HEK293 (cell line): ENCODE data around the gene MMUT.

ENCODE experiments used
- CTCF ChIA-PET: fragments of 350-600 bp; formaldehyde crosslinking; extraction: SDS; loops from one replicate; lab custom pipeline; 2021; ENCODE audit warnings: antibody characterized with exemption; lab: Yijun Ruan, JAX
- POLR2A ChIA-PET: fragments of 300-600 bp; formaldehyde crosslinking; extraction: SDS; loops from one replicate; lab custom pipeline; 2020; ENCODE audit warnings: antibody characterized with exemption, inconsistent platforms; lab: Yijun Ruan, JAX
- H3K27ac ChIP-seq: fragments of 200-500 bp; sonication (Bioruptor generic); 2 replicates; pipeline ENCODE4 v1.5.1; 2014; ENCODE audit warnings: low read depth, low read length, control low read depth, inconsistent platforms; ENCODE audit errors: extremely low read depth
- H3K36me3 ChIP-seq, 2 experiments: fragments of 200-500 bp in 1 of 2; sonication (Bioruptor generic) in 1 of 2; 1 replicate in 1 of 2; 2 replicates in 1 of 2; pipeline ENCODE4 v1.5.1; 2014 to 2017; ENCODE audit warnings: inconsistent platforms in 2 of 2, low read length in 2 of 2; ENCODE audit not compliant: control insufficient read depth in 2 of 2, insufficient read depth in 1 of 2
- H3K4me1 ChIP-seq: fragments of 200-500 bp; sonication (Bioruptor generic); 2 replicates; pipeline ENCODE4 v1.5.1; 2014; ENCODE audit warnings: mild to moderate bottlenecking, low read length, inconsistent platforms; ENCODE audit not compliant: control insufficient read depth, insufficient read depth
- H3K4me3 ChIP-seq: 2 replicates; pipeline ENCODE4 v1.5.1; 2011; ENCODE audit warnings: low read depth, mild to moderate bottlenecking, control low read depth, low read length, moderate library complexity
- H3K9me3 ChIP-seq: fragments of 200-500 bp; sonication (Bioruptor generic); 2 replicates; pipeline ENCODE4 v1.5.1; 2014; ENCODE audit warnings: low read depth, low read length, inconsistent platforms; ENCODE audit not compliant: control insufficient read depth, insufficient read depth
- OSR2 ChIP-seq: fragments of 450-650 bp; formaldehyde crosslinking; IDR thresholded peaks from 2 replicates; pipeline ENCODE4 v1.5.1; 2016; ENCODE audit warnings: missing biosample characterization, missing genetic modification characterization
- SCRT1 ChIP-seq: fragments of 450-650 bp; formaldehyde crosslinking; IDR thresholded peaks from 2 replicates; pipeline ENCODE4 v1.5.1; 2016; ENCODE audit warnings: missing biosample characterization, missing genetic modification characterization, borderline replicate concordance
- ZBTB17 ChIP-seq: fragments of 450-650 bp; formaldehyde crosslinking; IDR thresholded peaks from 2 replicates; pipeline ENCODE4 v1.5.1; 2016; ENCODE audit warnings: missing biosample characterization, missing genetic modification characterization
- ZBTB48 ChIP-seq: fragments of 450-650 bp; formaldehyde crosslinking; IDR thresholded peaks from 2 replicates; pipeline ENCODE4 v1.5.1; 2016; ENCODE audit warnings: missing biosample characterization, missing genetic modification characterization
- ZEB2 ChIP-seq: fragments of 450-650 bp; formaldehyde crosslinking; IDR thresholded peaks from 2 replicates; pipeline ENCODE4 v1.5.1; 2016; ENCODE audit warnings: missing biosample characterization, missing genetic modification characterization
- ZNF10 ChIP-seq: fragments of 450-650 bp; formaldehyde crosslinking; IDR thresholded peaks from 2 replicates; pipeline ENCODE4 v1.5.1; 2017; ENCODE audit warnings: missing biosample characterization, missing genetic modification characterization
- ZNF114 ChIP-seq: fragments of 450-650 bp; formaldehyde crosslinking; IDR thresholded peaks from 2 replicates; pipeline ENCODE4 v1.5.0; 2017; ENCODE audit warnings: missing biosample characterization, missing genetic modification characterization
- ZNF121 ChIP-seq: fragments of 450-650 bp; formaldehyde crosslinking; IDR thresholded peaks from 2 replicates; pipeline ENCODE4 v1.5.1; 2016; ENCODE audit warnings: missing biosample characterization, missing genetic modification characterization
- ZNF133 ChIP-seq: fragments of 450-650 bp; formaldehyde crosslinking; IDR thresholded peaks from 2 replicates; pipeline ENCODE4 v1.5.1; 2016; ENCODE audit warnings: missing biosample characterization, missing genetic modification characterization
- ZNF140 ChIP-seq: fragments of 450-650 bp; formaldehyde crosslinking; IDR thresholded peaks from 2 replicates; pipeline ENCODE4 v1.5.1; 2016; ENCODE audit warnings: missing biosample characterization, missing genetic modification characterization
- ZNF23 ChIP-seq: fragments of 450-650 bp; formaldehyde crosslinking; IDR thresholded peaks from 2 replicates; pipeline ENCODE4 v1.5.1; 2016; ENCODE audit warnings: missing biosample characterization, missing genetic modification characterization, borderline replicate concordance
- ZNF248 ChIP-seq: fragments of 450-650 bp; formaldehyde crosslinking; IDR thresholded peaks from 2 replicates; pipeline ENCODE4 v1.5.1; 2017; ENCODE audit warnings: missing biosample characterization, missing genetic modification characterization
- ZNF404 ChIP-seq: fragments of 450-650 bp; formaldehyde crosslinking; IDR thresholded peaks from 2 replicates; pipeline ENCODE4 v1.5.1; 2017; ENCODE audit warnings: missing biosample characterization, missing genetic modification characterization
- ZNF416 ChIP-seq: fragments of 450-650 bp; formaldehyde crosslinking; IDR thresholded peaks from 2 replicates; pipeline ENCODE4 v1.5.1; 2016; ENCODE audit warnings: missing biosample characterization, missing genetic modification characterization
- ZNF426 ChIP-seq: fragments of 450-650 bp; formaldehyde crosslinking; IDR thresholded peaks from 2 replicates; pipeline ENCODE4 v1.5.1; 2017; ENCODE audit warnings: missing biosample characterization, missing genetic modification characterization, mild to moderate bottlenecking, inconsistent platforms, moderate library complexity
- ZNF558 ChIP-seq: fragments of 450-650 bp; formaldehyde crosslinking; IDR thresholded peaks from 2 replicates; pipeline ENCODE4 v1.5.1; 2016; ENCODE audit warnings: missing biosample characterization, missing genetic modification characterization
- ZNF623 ChIP-seq: fragments of 450-650 bp; formaldehyde crosslinking; IDR thresholded peaks from 2 replicates; pipeline ENCODE4 v1.5.1; 2016; ENCODE audit warnings: missing biosample characterization, missing genetic modification characterization
- ZNF624 ChIP-seq: fragments of 450-650 bp; formaldehyde crosslinking; IDR thresholded peaks from 2 replicates; pipeline ENCODE4 v1.5.1; 2017; ENCODE audit warnings: missing biosample characterization, missing genetic modification characterization
- ZNF660 ChIP-seq: fragments of 450-650 bp; IDR thresholded peaks from 2 replicates; pipeline ENCODE4 v1.5.1; 2018; ENCODE audit warnings: missing biosample characterization, mild to moderate bottlenecking, missing genetic modification characterization
- ZNF777 ChIP-seq: fragments of 450-650 bp; formaldehyde crosslinking; IDR thresholded peaks from 2 replicates; pipeline ENCODE4 v1.5.1; 2017; ENCODE audit warnings: missing biosample characterization, missing genetic modification characterization, borderline replicate concordance
- TF ChIP-seq, protein P1 (sequence below): fragments of 450-650 bp; formaldehyde crosslinking; IDR thresholded peaks from 2 replicates; pipeline ENCODE4 v1.5.1; 2016; ENCODE audit warnings: missing biosample characterization, missing genetic modification characterization
- TF ChIP-seq, protein P2 (sequence below): fragments of 450-650 bp; formaldehyde crosslinking; IDR thresholded peaks from 2 replicates; pipeline ENCODE4 v1.5.1; 2016; ENCODE audit warnings: missing biosample characterization, missing genetic modification characterization, low read depth
- TF ChIP-seq, protein P3 (sequence below): fragments of 450-650 bp; formaldehyde crosslinking; IDR thresholded peaks from 2 replicates; pipeline ENCODE4 v1.5.1; 2016; ENCODE audit warnings: missing biosample characterization, missing genetic modification characterization
- TF ChIP-seq, protein P4 (sequence below): fragments of 450-650 bp; formaldehyde crosslinking; IDR thresholded peaks from 2 replicates; pipeline ENCODE4 v1.5.0; 2017; ENCODE audit warnings: missing biosample characterization, missing genetic modification characterization, borderline replicate concordance

Gene MMUT

DNA sequence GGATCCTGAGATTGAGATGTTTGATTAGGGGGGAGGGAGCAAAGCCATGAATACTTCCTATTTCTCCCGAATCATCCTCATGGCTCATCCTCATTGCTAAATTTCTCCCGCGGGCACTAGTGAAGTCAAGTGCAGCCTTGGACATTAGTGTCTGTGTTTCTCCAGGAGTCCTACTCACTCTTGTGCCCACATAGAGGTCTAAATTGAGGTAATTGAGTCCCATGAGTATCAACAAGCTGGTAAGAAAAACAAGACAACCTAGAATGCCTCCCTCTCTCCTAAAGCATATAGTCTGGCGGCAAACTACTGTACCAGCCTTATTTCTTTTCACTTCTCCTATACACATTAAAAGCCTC lies 537 bp upstream of the MMUT start:
- Histone ChIP-seq H3K9me3 (no peaks in the 10 kb centered on the region), H3K27ac (peak overlapping the region; percentile 72), H3K4me3 (peak overlapping the region; percentile 86), H3K36me3 (peaks cover 5 to 10% of the 10 kb centered on the region in 2 experiments; a peak in 2 of 3 replicates), H3K4me1 (no peaks in the 10 kb centered on the region)
- TF ChIP-seq ZNF777 (tag by site-specific recombination), result no peak
- no peak for TF ChIP-seq OSR2 (tag by site-specific recombination)
- TF ChIP-seq ZNF23 (tag by site-specific recombination), result no peak
- TF ChIP-seq SCRT1 (tag by site-specific recombination), result no peak
- no peak for TF ChIP-seq ZNF248 (tag by site-specific recombination)
- TF ChIP-seq, protein P1, sequence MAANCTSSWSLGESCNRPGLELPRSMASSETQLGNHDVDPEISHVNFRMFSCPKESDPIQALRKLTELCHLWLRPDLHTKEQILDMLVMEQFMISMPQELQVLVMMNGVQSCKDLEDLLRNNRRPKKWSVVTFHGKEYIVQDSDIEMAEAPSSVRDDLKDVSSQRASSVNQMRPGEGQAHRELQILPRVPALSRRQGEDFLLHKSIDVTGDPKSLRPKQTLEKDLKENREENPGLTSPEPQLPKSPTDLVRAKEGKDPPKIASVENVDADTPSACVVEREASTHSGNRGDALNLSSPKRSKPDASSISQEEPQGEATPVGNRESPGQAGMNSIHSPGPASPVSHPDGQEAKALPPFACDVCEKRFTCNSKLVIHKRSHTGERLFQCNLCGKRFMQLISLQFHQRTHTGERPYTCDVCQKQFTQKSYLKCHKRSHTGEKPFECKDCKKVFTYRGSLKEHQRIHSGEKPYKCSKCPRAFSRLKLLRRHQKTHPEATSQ (tag by site-specific recombination), result no peak
- TF ChIP-seq ZNF10 (tag by site-specific recombination), result no peak
- TF ChIP-seq ZNF426 (tag by site-specific recombination), result no peak
- TF ChIP-seq ZNF660, result no peak
- TF ChIP-seq, protein P2, sequence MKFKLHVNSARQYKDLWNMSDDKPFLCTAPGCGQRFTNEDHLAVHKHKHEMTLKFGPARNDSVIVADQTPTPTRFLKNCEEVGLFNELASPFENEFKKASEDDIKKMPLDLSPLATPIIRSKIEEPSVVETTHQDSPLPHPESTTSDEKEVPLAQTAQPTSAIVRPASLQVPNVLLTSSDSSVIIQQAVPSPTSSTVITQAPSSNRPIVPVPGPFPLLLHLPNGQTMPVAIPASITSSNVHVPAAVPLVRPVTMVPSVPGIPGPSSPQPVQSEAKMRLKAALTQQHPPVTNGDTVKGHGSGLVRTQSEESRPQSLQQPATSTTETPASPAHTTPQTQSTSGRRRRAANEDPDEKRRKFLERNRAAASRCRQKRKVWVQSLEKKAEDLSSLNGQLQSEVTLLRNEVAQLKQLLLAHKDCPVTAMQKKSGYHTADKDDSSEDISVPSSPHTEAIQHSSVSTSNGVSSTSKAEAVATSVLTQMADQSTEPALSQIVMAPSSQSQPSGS, result no peak
- no peak for TF ChIP-seq ZNF558 (tag by site-specific recombination)
- TF ChIP-seq ZEB2 (tag by site-specific recombination), result no peak
- no peak for TF ChIP-seq ZNF140
- ChIA-PET POLR2A (no interaction called here), CTCF (interaction anchor here (0.7 to 1.2 kb wide), 3 partner anchors 68 to 144 kb away, joined by 3 to 5 read pairs (median 3); partner anchors contain the start of gene C6orf141)

DNA sequence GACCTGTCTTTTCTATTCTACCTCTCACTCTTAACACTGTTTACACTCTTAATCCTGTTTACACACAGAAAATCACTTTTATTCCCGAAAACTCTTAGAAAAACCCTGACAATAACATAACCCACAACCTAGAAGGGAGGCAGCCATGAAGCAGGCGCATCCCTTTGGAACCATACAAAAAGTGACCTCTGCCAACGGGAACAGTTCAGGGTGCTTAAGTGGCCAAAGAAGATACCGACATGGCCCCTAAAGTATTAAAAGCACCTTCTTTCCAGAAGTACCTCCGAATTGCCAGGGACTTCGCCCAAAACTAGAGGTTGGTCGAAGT lies 490 bp downstream of the MMUT start:
- CTCF ChIA-PET, result interaction anchor here (0.5 to 1.0 kb wide), 5 partner anchors 16 to 366 kb away, joined by 3 read pairs; no protein-coding TSS in a partner anchor
- no peak for TF ChIP-seq ZNF114 (tag by site-specific recombination)
- TF ChIP-seq ZNF624 (tag by site-specific recombination), result no peak
- no peak for TF ChIP-seq ZNF121
- TF ChIP-seq ZBTB48 (tag by site-specific recombination), result no peak
- no peak for TF ChIP-seq ZNF133
- no peak for TF ChIP-seq ZNF404 (tag by site-specific recombination)
- TF ChIP-seq ZNF416 (tag by site-specific recombination), result no peak
- TF ChIP-seq ZNF623 (tag by site-specific recombination), result no peak
- TF ChIP-seq, protein P3, sequence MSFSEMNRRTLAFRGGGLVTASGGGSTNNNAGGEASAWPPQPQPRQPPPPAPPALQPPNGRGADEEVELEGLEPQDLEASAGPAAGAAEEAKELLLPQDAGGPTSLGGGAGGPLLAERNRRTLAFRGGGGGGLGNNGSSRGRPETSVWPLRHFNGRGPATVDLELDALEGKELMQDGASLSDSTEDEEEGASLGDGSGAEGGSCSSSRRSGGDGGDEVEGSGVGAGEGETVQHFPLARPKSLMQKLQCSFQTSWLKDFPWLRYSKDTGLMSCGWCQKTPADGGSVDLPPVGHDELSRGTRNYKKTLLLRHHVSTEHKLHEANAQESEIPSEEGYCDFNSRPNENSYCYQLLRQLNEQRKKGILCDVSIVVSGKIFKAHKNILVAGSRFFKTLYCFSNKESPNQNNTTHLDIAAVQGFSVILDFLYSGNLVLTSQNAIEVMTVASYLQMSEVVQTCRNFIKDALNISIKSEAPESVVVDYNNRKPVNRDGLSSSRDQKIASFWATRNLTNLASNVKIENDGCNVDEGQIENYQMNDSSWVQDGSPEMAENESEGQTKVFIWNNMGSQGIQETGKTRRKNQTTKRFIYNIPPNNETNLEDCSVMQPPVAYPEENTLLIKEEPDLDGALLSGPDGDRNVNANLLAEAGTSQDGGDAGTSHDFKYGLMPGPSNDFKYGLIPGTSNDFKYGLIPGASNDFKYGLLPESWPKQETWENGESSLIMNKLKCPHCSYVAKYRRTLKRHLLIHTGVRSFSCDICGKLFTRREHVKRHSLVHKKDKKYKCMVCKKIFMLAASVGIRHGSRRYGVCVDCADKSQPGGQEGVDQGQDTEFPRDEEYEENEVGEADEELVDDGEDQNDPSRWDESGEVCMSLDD (tag by site-specific recombination), result no peak
- TF ChIP-seq ZBTB17 (tag by site-specific recombination), result no peak
- TF ChIP-seq, protein P4, sequence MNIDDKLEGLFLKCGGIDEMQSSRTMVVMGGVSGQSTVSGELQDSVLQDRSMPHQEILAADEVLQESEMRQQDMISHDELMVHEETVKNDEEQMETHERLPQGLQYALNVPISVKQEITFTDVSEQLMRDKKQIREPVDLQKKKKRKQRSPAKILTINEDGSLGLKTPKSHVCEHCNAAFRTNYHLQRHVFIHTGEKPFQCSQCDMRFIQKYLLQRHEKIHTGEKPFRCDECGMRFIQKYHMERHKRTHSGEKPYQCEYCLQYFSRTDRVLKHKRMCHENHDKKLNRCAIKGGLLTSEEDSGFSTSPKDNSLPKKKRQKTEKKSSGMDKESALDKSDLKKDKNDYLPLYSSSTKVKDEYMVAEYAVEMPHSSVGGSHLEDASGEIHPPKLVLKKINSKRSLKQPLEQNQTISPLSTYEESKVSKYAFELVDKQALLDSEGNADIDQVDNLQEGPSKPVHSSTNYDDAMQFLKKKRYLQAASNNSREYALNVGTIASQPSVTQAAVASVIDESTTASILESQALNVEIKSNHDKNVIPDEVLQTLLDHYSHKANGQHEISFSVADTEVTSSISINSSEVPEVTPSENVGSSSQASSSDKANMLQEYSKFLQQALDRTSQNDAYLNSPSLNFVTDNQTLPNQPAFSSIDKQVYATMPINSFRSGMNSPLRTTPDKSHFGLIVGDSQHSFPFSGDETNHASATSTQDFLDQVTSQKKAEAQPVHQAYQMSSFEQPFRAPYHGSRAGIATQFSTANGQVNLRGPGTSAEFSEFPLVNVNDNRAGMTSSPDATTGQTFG (tag by site-specific recombination), result no peak
- Histone ChIP-seq H3K4me3 (peak overlapping the region; percentile 86), H3K9me3 (no peaks in the 10 kb centered on the region), H3K4me1 (no peaks in the 10 kb centered on the region), H3K27ac (no peak overlapping the region; the same call in 1 of the 2 replicates), H3K36me3 (peaks cover 5 to 18% of the 10 kb centered on the region in 2 experiments; a peak in 2 of 3 replicates)
- POLR2A ChIA-PET, result no interaction called here
